MCF 10A (cell line): Measurements from ENCODE around the gene PNLIPRP1. TPM values are rescaled to one million over a fixed set of nuclear protein-coding genes. Genes with fewer than 3 reads are reported as not detected.

ENCODE experiments used
- BruUV-seq: library from RNA; stranded (reverse); fragments of 400-500 nt; replicated peaks from 2 replicates; lab custom pipeline; 2021; lab: Mats Ljungman, UMichigan
- CTCF ChIA-PET: fragments of 300-600 bp; sonication (Branson Sonifier 250); formaldehyde crosslinking; extraction: SDS; loops from one replicate; lab custom pipeline; 2021; ENCODE audit warnings: antibody characterized with exemption, inconsistent platforms; lab: Yijun Ruan, JAX
- POLR2A ChIA-PET: fragments of 300-600, 350-650 bp; sonication (Branson Sonifier 250); formaldehyde crosslinking; extraction: SDS; loops from one replicate; lab custom pipeline; 2020; ENCODE audit warnings: antibody characterized with exemption, inconsistent platforms; lab: Yijun Ruan, JAX
- DNase-seq: peaks from one replicate; pipeline ENCODE4 v3.0.0-alpha.2; 2018; ENCODE audit not compliant: unreplicated experiment
- H3K27ac Mint-ChIP-seq: one replicate; pipeline ENCODE4 v1.8.0; 2022; ENCODE audit warnings: mild to moderate bottlenecking, low read depth, mixed read lengths; ENCODE audit not compliant: unreplicated experiment
- H3K27me3 Mint-ChIP-seq: one replicate; pipeline ENCODE4 v1.8.0; 2022; ENCODE audit warnings: mixed read lengths; ENCODE audit not compliant: insufficient read depth, unreplicated experiment
- H3K36me3 Mint-ChIP-seq: one replicate; pipeline ENCODE4 v1.8.0; 2022; ENCODE audit warnings: mild to moderate bottlenecking, moderate library complexity, mixed read lengths; ENCODE audit not compliant: insufficient read depth, unreplicated experiment
- H3K4me1 Mint-ChIP-seq: one replicate; pipeline ENCODE4 v1.8.0; 2022; ENCODE audit warnings: mixed read lengths; ENCODE audit not compliant: insufficient read depth, unreplicated experiment
- H3K4me3 Mint-ChIP-seq: one replicate; pipeline ENCODE4 v1.8.0; 2022; ENCODE audit warnings: mild to moderate bottlenecking, moderate library complexity, mixed read lengths; ENCODE audit not compliant: unreplicated experiment
- H3K9me3 Mint-ChIP-seq: one replicate; pipeline ENCODE4 v1.8.0; 2022; ENCODE audit warnings: mixed read lengths; ENCODE audit not compliant: unreplicated experiment
- intact Hi-C: fragments of 100-400 bp; cut with micrococcal nuclease; formaldehyde crosslinking; loops from 2 replicates; pipeline ENCODE4 v1.14.1; 2022
- total RNA-seq: library from RNA; stranded (reverse); gene quantifications from 2 replicates; pipeline ENCODE4 v1.2.3, GENCODE V29; 2022
- TF ChIP-seq, protein P1 (sequence below): fragments of 200-600 bp; IDR thresholded peaks from one replicate; pipeline ENCODE4 v1.8.0; 2022; ENCODE audit warnings: antibody characterized with exemption, mild to moderate bottlenecking; ENCODE audit not compliant: unreplicated experiment

Gene PNLIPRP1
- total RNA-seq, 1 experiment from 2014 or later: not detected

DNA sequence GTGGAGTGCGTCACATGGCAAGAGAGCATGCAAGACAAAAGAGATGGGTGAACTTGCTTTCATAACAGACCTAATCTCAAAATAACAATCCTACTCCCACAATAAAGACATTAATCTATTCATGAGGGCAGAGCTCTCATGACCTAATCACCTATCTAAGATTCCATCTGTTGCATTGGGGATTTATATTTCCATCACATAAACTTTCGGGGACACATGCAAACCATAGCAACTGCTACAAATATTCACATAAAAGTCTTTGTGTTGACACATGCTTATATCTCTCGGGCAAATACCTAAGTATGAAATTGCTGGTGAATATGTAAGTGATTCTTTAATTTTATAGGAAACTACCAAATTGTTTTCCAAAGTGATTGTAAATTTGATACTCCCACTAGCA lies 16.0 kb upstream of the PNLIPRP1 start:
- Mint-ChIP-seq H3K9me3 (no peaks in the 10 kb centered on the region), H3K4me3 (no peak overlapping the region), H3K4me1 (no peaks in the 10 kb centered on the region), H3K36me3 (no peaks in the 10 kb centered on the region), H3K27me3 (peaks cover 54% of the 10 kb centered on the region), H3K27ac (no peak overlapping the region)
- DNase-seq: no peak
- intact Hi-C loops: no loop called here
- BruUV-seq: no TSS peak
- CTCF ChIA-PET: no interaction called here
- TF ChIP-seq, protein P1, sequence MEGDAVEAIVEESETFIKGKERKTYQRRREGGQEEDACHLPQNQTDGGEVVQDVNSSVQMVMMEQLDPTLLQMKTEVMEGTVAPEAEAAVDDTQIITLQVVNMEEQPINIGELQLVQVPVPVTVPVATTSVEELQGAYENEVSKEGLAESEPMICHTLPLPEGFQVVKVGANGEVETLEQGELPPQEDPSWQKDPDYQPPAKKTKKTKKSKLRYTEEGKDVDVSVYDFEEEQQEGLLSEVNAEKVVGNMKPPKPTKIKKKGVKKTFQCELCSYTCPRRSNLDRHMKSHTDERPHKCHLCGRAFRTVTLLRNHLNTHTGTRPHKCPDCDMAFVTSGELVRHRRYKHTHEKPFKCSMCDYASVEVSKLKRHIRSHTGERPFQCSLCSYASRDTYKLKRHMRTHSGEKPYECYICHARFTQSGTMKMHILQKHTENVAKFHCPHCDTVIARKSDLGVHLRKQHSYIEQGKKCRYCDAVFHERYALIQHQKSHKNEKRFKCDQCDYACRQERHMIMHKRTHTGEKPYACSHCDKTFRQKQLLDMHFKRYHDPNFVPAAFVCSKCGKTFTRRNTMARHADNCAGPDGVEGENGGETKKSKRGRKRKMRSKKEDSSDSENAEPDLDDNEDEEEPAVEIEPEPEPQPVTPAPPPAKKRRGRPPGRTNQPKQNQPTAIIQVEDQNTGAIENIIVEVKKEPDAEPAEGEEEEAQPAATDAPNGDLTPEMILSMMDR: no peak
- POLR2A ChIA-PET: no interaction called here

DNA sequence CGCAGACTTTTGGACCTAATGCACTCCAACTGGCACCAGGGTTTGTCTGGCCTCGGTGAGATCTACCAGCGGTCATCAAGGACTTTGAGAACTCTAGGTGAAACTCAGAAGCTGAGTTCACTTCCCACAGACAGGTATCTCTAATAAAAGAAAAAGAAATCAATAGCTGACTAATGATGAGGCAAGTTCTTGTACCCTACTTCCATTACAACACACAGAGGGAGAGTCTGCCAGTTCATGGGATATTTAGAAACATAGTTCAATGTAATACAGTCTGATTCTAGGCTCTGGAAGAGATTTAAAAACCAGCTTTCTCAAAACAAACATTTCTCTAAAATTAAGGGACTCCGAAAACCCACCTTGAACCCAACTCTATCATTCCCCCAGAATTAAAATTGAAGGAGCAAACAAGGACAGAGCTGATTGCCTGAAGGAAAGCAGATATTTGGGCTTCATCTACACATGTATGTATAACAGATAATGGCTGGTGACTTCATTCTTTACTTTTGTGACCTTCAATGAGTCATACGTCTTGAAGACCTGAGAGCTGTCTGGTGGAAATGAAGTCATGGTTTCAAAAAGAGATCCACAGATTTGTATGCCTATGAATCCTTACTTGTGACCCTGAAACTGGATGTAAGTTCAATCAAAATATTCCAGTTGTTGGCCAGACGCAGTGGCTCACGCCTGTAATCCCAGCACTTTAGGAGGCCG lies 2.7 kb upstream of the PNLIPRP1 start:
- no peaks in the 10 kb centered on the region for H3K9me3 Mint-ChIP-seq
- H3K4me3 Mint-ChIP-seq: no peak overlapping the region
- no TSS peak for BruUV-seq
- H3K27ac Mint-ChIP-seq: no peak overlapping the region
- CTCF ChIA-PET: interaction anchor here (0.6 kb wide), 2 partner anchors 237 to 1060 kb away, joined by 3 to 4 read pairs; no protein-coding TSS in a partner anchor
- H3K4me1 Mint-ChIP-seq: no peaks in the 10 kb centered on the region
- TF ChIP-seq, protein P1: no peak
- DNase-seq: no peak
- H3K27me3 Mint-ChIP-seq: no peaks in the 10 kb centered on the region
- intact Hi-C loops: no loop called here
- POLR2A ChIA-PET: no interaction called here
- no peaks in the 10 kb centered on the region for H3K36me3 Mint-ChIP-seq

DNA sequence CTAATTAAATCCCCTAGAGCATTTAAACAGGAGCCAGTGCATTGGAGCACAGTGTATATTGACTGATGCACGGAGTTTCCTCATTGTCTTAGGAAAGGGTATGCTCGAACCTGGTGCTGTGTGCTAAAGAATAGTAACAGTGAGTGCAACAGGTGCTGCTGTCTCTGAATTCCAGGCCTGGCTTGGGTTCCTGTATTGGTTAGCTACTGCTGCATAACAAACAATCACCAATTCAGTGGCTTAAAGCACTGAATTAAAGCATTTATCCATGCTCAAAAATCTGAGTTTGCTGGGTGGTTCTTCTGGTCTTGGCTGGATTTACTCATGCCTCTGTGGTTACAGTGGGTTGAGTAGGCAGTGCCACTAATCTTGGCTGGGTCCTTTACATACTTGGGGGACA lies 1.8 kb upstream of the PNLIPRP1 start:
- Mint-ChIP-seq H3K27ac (no peak overlapping the region), H3K4me3 (no peak overlapping the region), H3K4me1 (no peaks in the 10 kb centered on the region), H3K9me3 (no peaks in the 10 kb centered on the region), H3K36me3 (no peaks in the 10 kb centered on the region), H3K27me3 (no peaks in the 10 kb centered on the region)
- no peak for DNase-seq
- ChIA-PET POLR2A (no interaction called here), CTCF (interaction anchor here (0.6 kb wide), 1 partner anchor 13 kb away, joined by 5 read pairs; no protein-coding TSS in a partner anchor)
- BruUV-seq: no TSS peak
- intact Hi-C loops: no loop called here
- TF ChIP-seq, protein P1: no peak

DNA sequence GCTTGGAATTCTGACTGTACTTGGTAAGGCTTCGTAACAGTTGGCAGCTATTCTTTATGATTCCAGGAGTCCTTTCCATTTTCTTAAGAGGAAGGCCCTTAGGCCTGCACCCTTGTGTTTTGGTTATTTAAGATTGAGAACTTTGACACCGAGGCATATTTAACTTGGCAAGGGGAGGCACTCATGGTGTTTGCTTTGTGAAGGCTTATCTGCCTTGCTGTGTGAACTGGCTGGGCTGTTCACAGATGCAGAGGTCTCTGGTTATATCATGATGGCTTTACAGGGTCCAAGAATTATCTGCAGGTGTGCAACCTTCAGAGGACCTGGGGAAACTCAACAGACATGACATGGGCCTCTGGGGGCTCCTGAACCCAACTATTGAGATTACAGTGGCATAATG lies 833 bp upstream of the PNLIPRP1 start:
- ChIA-PET POLR2A (no interaction called here), CTCF (no interaction called here)
- BruUV-seq: no TSS peak
- intact Hi-C loops: no loop called here
- TF ChIP-seq, protein P1: no peak
- H3K27me3 Mint-ChIP-seq: no peaks in the 10 kb centered on the region
- no peaks in the 10 kb centered on the region for H3K36me3 Mint-ChIP-seq
- no peaks in the 10 kb centered on the region for H3K4me1 Mint-ChIP-seq
- no peak overlapping the region for H3K4me3 Mint-ChIP-seq
- DNase-seq: no peak
- no peak overlapping the region for H3K27ac Mint-ChIP-seq
- H3K9me3 Mint-ChIP-seq: no peaks in the 10 kb centered on the region
